C4-2B (cell line): ENCODE data around the gene P2RX7.

Experiments
- H3K27ac ChIP-seq: fragments of 450-650 bp; 2 replicates; pipeline ENCODE4 v1.5.1; 2017
- ZFX ChIP-seq: fragments of 450-650 bp; IDR thresholded peaks from 2 replicates; pipeline ENCODE4 v1.6.1; 2017
- TF ChIP-seq, protein P1 (sequence below): fragments of 450-650 bp; conservative IDR thresholded peaks from 2 replicates; pipeline ENCODE4 v1.5.1; 2017; ENCODE audit warnings: mild to moderate bottlenecking

P2RX7 gene

DNA sequence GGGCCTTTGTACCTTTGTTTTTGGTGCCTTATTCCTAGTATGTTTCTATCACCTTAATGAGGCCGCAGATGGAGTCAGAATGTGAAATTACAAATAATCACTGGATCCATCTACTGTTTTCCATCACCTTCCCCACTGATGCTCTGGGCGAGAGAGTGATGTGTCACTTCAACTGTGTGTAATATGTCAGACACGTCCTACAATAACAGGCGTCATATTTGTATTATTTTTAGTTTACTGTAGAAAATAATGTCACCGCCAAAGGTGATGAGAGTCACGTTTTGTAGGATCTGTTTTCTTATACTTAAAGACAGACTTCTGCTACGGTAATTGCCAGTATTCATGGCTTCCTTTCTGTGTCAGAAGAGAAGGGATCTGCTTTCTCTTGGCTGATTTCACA lies 54.8 kb downstream of the P2RX7 start:
- no peak overlapping the region for H3K27ac ChIP-seq
- TF ChIP-seq, protein P1, sequence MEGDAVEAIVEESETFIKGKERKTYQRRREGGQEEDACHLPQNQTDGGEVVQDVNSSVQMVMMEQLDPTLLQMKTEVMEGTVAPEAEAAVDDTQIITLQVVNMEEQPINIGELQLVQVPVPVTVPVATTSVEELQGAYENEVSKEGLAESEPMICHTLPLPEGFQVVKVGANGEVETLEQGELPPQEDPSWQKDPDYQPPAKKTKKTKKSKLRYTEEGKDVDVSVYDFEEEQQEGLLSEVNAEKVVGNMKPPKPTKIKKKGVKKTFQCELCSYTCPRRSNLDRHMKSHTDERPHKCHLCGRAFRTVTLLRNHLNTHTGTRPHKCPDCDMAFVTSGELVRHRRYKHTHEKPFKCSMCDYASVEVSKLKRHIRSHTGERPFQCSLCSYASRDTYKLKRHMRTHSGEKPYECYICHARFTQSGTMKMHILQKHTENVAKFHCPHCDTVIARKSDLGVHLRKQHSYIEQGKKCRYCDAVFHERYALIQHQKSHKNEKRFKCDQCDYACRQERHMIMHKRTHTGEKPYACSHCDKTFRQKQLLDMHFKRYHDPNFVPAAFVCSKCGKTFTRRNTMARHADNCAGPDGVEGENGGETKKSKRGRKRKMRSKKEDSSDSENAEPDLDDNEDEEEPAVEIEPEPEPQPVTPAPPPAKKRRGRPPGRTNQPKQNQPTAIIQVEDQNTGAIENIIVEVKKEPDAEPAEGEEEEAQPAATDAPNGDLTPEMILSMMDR = no peak
- no peak for TF ChIP-seq ZFX

DNA sequence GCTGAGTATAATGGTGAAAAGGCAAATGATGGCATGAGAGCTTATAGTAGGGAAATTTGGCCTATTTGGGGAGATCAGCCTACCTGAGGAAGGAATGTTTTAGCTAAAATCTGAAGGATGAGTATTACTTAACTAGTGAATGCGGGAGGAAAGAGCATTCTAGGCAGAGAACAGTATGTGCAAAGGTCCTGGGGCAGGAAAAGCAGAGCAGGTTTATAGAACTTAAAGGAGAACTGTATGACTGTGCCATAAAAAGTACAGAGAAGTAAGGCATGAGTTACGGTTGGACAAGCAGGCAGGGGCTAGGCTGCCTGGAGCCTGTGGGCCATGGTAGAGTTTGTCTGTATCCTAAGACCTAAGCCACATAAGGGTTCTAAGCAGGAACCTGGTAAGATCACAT lies 55.6 kb downstream of the P2RX7 start:
- H3K27ac ChIP-seq = no peak overlapping the region
- no peak for TF ChIP-seq ZFX
- TF ChIP-seq, protein P1 = no peak

- no peak overlapping the region for H3K27ac ChIP-seq
- no peak for TF ChIP-seq ZFX
- TF ChIP-seq, protein P1 = no peak
Measured at GRCh38 chr12:121189131-121189530, 56.5 kb downstream of the P2RX7 start.

- H3K27ac ChIP-seq = no peak overlapping the region
- no peak for TF ChIP-seq ZFX
- TF ChIP-seq, protein P1 = no peak
Measured at GRCh38 chr12:121189619-121190155, 57.0 kb downstream of the P2RX7 start.

GRCh38 chr12:121190523-121191031 lies 57.9 kb downstream of the P2RX7 start:
- H3K27ac ChIP-seq = no peak overlapping the region
- TF ChIP-seq ZFX = no peak
- TF ChIP-seq, protein P1 = no peak

DNA sequence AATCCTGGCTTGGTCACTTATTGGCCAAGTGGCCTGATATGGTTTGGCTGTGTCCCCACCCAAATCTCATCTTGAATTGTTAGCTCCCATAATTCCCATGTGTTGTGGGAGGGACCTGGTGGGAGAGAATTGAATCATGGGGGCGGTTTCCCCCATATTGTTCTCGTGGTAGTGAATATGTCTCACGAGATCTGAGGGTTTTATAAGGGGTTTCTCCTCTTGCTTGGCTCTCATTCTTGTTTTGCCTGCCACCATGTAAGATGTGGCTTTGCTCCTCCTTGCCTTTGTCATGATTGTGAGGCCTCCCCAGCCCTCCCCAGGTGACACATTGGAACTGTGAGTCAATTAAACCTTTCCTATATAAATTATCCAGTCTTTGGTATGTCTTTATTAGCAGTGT lies 58.5 kb downstream of the P2RX7 start:
- TF ChIP-seq, protein P1 = no peak
- no peak for TF ChIP-seq ZFX
- H3K27ac ChIP-seq = no peak overlapping the region

DNA sequence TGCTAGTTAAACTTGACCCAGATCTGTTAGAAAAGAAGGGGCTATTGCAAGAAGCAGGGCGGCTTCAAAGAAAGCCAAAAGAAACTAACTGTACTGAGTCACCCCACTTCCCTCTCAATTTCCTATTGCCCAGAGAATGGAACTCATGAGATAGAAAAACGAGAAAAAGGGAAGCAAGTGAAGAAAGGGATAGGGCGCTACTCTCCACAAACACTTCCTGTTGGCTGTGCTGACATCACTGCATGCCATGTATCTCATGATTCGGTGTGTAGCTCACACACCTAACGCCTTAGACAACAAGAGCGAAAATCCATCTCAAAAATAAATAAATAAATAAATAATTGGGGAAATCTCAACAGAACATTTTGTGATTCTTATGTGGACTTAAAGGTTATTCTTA lies 64.2 kb downstream of the P2RX7 start:
- H3K27ac ChIP-seq = no peak overlapping the region

More for the DNA sequence above, 64.2 kb downstream of the P2RX7 start:
- TF ChIP-seq, protein P1 = no peak
- TF ChIP-seq ZFX = no peak
